ENCODE measurements around the gene FCHSD1.

The FCHSD1 gene

GRCh38 chr5:141681695-141682641 is 30.8 kb upstream of the FCHSD1 start, which contains the start of gene ARAP3:
TSS of gene ARAP3 (minus strand) at chr5:141682230. CDS start at chr5:141680486, 1,744 bp downstream.
- TF ChIP-seq CTCF (conservative IDR thresholded peaks at IDR 0.05; ENCODE audit: low read depth, low read length): no peak
- peak within 1 kb of the TSS; percentile 61 for H3K4me3 ChIP-seq (ENCODE audit: low read depth, low read length)
- peak; percentile 78 for DNase-seq (ENCODE audit: low read depth)

GRCh38 chr5:141681295-141681694 is 30.1 kb upstream of the FCHSD1 start:
- no peak for DNase-seq (ENCODE audit: low read depth)
- peak overlapping the region; percentile 61 for H3K4me3 ChIP-seq (ENCODE audit: low read depth, low read length)
- no peak for TF ChIP-seq CTCF (conservative IDR thresholded peaks at IDR 0.05; ENCODE audit: low read depth, low read length)

- DNase-seq (ENCODE audit: low read depth): peak; percentile 33
- no peak for TF ChIP-seq CTCF (conservative IDR thresholded peaks at IDR 0.05; ENCODE audit: low read depth, low read length)
- H3K4me3 ChIP-seq (ENCODE audit: low read depth, low read length): peak overlapping the region; percentile 61
These were observed 29.6 kb upstream of the FCHSD1 start for GRCh38 chr5:141680751-141681201.

GRCh38 chr5:141680178-141680577 is 29.0 kb upstream of the FCHSD1 start:
- no peak for TF ChIP-seq CTCF (conservative IDR thresholded peaks at IDR 0.05; ENCODE audit: low read depth, low read length)
- DNase-seq (ENCODE audit: low read depth): no peak
- no peak overlapping the region for H3K4me3 ChIP-seq (ENCODE audit: low read depth, low read length)

GRCh38 chr5:141677415-141677814 is 26.2 kb upstream of the FCHSD1 start:
- DNase-seq (ENCODE audit: low read depth): no peak
- peak; percentile 31 for TF ChIP-seq CTCF (conservative IDR thresholded peaks at IDR 0.05; ENCODE audit: low read depth, low read length)
- no peak overlapping the region for H3K4me3 ChIP-seq (ENCODE audit: low read depth, low read length)

- DNase-seq (ENCODE audit: low read depth): no peak
- H3K4me3 ChIP-seq (ENCODE audit: low read depth, low read length): no peak overlapping the region
- no peak for TF ChIP-seq CTCF (conservative IDR thresholded peaks at IDR 0.05; ENCODE audit: low read depth, low read length)
These were observed 24.5 kb upstream of the FCHSD1 start for GRCh38 chr5:141675672-141676071.

Measured in choroid plexus epithelial cell (primary cell).